ENCODE results near the gene DTYMK. TPM values are rescaled to one million over a fixed set of nuclear protein-coding genes. Genes with fewer than 3 reads are reported as not detected.

The DTYMK gene
- total and polyA plus RNA-seq, 2 of the 4 experiments (the other 2 are of a cell fraction): 31.7 to 50.1 TPM

DNA sequence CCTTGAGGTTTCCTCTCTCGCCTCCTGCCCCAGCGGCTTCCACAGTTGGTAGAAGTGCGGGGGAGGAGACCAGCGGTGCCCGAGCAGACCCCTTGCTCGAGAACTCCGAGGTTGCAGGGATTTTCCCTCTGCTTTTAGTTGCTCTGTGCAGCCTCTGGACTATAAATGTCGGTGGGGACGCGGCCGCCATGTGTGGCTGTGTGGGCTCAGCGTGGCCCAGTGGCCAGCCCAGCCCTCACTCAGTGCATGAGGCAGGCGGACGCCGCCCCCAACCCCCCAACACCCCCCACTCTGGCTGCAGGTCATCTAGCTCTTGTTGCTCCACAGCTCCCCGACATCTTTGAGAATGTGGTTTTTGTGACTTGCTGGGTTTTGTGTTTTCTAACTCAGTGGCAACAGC, 32.5 kb upstream of the DTYMK start:
- no peak overlapping the region for H2AK9ac ChIP-seq (replicated peaks; ENCODE audit: low read depth, low read length, poor library complexity)
- no peak overlapping the region for H3K4me2 ChIP-seq (ENCODE audit: low read depth, low read length)
- H3K27me3 ChIP-seq (ENCODE audit: control insufficient read depth, insufficient read depth, low read length): no peaks in the 10 kb centered on the region
- no peak overlapping the region for H3K23ac ChIP-seq (ENCODE audit: low read depth, low read length)
- no peak overlapping the region for H2BK20ac ChIP-seq (ENCODE audit: low read depth, low read length)
- no peak overlapping the region for H3K9ac ChIP-seq (ENCODE audit: low read depth, low read length)
- intact Hi-C loops (cut with micrococcal nuclease): no loop called here
- in situ Hi-C loops (cut with MboI; ENCODE audit: low sequenced_read_pairs): no loop called here
- no peak overlapping the region for H2BK15ac ChIP-seq (ENCODE audit: low read depth, low read length)
- no peak for TF ChIP-seq RAD21 (IDR thresholded peaks at IDR 0.05; ENCODE audit: low read length)
- TF ChIP-seq, protein P1, sequence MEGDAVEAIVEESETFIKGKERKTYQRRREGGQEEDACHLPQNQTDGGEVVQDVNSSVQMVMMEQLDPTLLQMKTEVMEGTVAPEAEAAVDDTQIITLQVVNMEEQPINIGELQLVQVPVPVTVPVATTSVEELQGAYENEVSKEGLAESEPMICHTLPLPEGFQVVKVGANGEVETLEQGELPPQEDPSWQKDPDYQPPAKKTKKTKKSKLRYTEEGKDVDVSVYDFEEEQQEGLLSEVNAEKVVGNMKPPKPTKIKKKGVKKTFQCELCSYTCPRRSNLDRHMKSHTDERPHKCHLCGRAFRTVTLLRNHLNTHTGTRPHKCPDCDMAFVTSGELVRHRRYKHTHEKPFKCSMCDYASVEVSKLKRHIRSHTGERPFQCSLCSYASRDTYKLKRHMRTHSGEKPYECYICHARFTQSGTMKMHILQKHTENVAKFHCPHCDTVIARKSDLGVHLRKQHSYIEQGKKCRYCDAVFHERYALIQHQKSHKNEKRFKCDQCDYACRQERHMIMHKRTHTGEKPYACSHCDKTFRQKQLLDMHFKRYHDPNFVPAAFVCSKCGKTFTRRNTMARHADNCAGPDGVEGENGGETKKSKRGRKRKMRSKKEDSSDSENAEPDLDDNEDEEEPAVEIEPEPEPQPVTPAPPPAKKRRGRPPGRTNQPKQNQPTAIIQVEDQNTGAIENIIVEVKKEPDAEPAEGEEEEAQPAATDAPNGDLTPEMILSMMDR (conservative IDR thresholded peaks at IDR 0.05; ENCODE audit: low read depth, low read length): no peak
- TF ChIP-seq RCOR1 (IDR thresholded peaks at IDR 0.05; ENCODE audit: insufficient replicate concordance, low read length): no peak
- TF ChIP-seq POLR2A (IDR thresholded peaks at IDR 0.05; ENCODE audit: low read depth, low read length): no peak
- no peak for TF ChIP-seq BHLHE40 (IDR thresholded peaks at IDR 0.05; ENCODE audit: low read depth, low read length)
- no peak for TF ChIP-seq MAFK (IDR thresholded peaks at IDR 0.05; ENCODE audit: low read depth, low read length)
- TF ChIP-seq RFX5 (IDR thresholded peaks at IDR 0.05; ENCODE audit: low read depth, low read length): no peak
- no peak for TF ChIP-seq FOS (IDR thresholded peaks at IDR 0.05; ENCODE audit: low read depth, low read length)
- no peak for TF ChIP-seq NFE2L2 (IDR thresholded peaks at IDR 0.05; ENCODE audit: low read depth, low read length)
- TF ChIP-seq, protein P2, sequence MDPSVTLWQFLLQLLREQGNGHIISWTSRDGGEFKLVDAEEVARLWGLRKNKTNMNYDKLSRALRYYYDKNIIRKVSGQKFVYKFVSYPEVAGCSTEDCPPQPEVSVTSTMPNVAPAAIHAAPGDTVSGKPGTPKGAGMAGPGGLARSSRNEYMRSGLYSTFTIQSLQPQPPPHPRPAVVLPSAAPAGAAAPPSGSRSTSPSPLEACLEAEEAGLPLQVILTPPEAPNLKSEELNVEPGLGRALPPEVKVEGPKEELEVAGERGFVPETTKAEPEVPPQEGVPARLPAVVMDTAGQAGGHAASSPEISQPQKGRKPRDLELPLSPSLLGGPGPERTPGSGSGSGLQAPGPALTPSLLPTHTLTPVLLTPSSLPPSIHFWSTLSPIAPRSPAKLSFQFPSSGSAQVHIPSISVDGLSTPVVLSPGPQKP (IDR thresholded peaks at IDR 0.05; ENCODE audit: borderline replicate concordance, low read depth, low read length): no peak
- TF ChIP-seq MAZ (IDR thresholded peaks at IDR 0.05; ENCODE audit: borderline replicate concordance, low read depth, low read length): no peak
- TF ChIP-seq CHD1 (IDR thresholded peaks at IDR 0.05; ENCODE audit: low read depth, low read length): no peak
- TF ChIP-seq SMC3 (IDR thresholded peaks at IDR 0.05; ENCODE audit: low read depth, low read length): no peak
- H3K79me1 ChIP-seq (ENCODE audit: low read depth in 1 of 2, low read length in 2 of 2): no peaks in the 10 kb centered on the region; a peak in 1 of 4 replicates
- H2AK5ac ChIP-seq (ENCODE audit: low read depth, low read length): no peak overlapping the region
- no peak overlapping the region for H4K8ac ChIP-seq (ENCODE audit: low read depth in 2 of 2, low read length in 2 of 2)
- no peak overlapping the region for H2BK120ac ChIP-seq (ENCODE audit: low read depth, low read length)
- POLR2A ChIA-PET (ENCODE audit: unreplicated experiment): no interaction called here
- peaks cover 7% of the 10 kb centered on the region; the same call in 1 of the 2 replicates for H3K9me3 ChIP-seq (ENCODE audit: control insufficient read depth, insufficient read depth, low read length)
- ATAC-seq (ENCODE audit: low read depth) (no peak), DNase-seq (no peak)
- peaks cover 51% of the 10 kb centered on the region for H3K36me3 ChIP-seq (ENCODE audit: control insufficient read depth, insufficient read depth, low read length)
- CTCF ChIA-PET: no interaction called here
- H3K56ac ChIP-seq (ENCODE audit: extremely low read depth, insufficient read depth, low read length): no peak overlapping the region
- H3K4me3 ChIP-seq (ENCODE audit: insufficient read depth, low read depth, low read length): no peak overlapping the region
- H2AFZ ChIP-seq (replicated peaks; ENCODE audit: low read length, poor library complexity): no peak overlapping the region
- H4K91ac ChIP-seq (ENCODE audit: insufficient read depth, low read depth, low read length): no peak overlapping the region
- dilution Hi-C loops (cut with HindIII; ENCODE audit: low sequenced_read_pairs, unreplicated experiment): no loop called here
- no peaks in the 10 kb centered on the region for H3K4me1 ChIP-seq (ENCODE audit: control insufficient read depth, insufficient read depth, low read length)
- no peaks in the 10 kb centered on the region for H3K9me1 ChIP-seq (ENCODE audit: insufficient read depth, low read length)
- H4K5ac ChIP-seq (ENCODE audit: low read depth, low read length): no peak overlapping the region
- no peak overlapping the region for H3K18ac ChIP-seq (ENCODE audit: low read depth, low read length)
- 100% methylated on average over 3 of the region's 16 CpGs; no CpG with 5 or more reads in 1 of the 2 experiments for WGBS, 2 experiments (ENCODE audit: extremely low coverage in 2 of 2, insufficient read length in 1 of 2)
- no TSS peak for BruUV-seq (replicated peaks)
- H3K4ac ChIP-seq (ENCODE audit: low read depth, low read length): no peak overlapping the region
- no peak overlapping the region for H2BK5ac ChIP-seq (ENCODE audit: low read depth, low read length, poor library complexity, severe bottlenecking)
- no peaks in the 10 kb centered on the region; the same call in 1 of the 2 replicates for H4K20me1 ChIP-seq (ENCODE audit: insufficient read depth, low read length)
- H3K14ac ChIP-seq (replicated peaks; ENCODE audit: low read depth, low read length): no peak overlapping the region
- H3K27ac ChIP-seq (ENCODE audit: insufficient read depth, low read length): no peak overlapping the region
